Thyroid gland (tissue), 4 donors: ENCODE data around the gene ATP8B1.

ENCODE experiments used
- CTCF ChIP-seq, 6 experiments: fragments of 200-600 bp in 3 of 6; fragments of 450-650 bp in 3 of 6; sonication (generic) in 3 of 6; IDR thresholded peaks; one replicate each; pipeline ENCODE4 v1.5.1; 2016 to 2019; ENCODE audit warnings: antibody characterized with exemption in 6 of 6, mild to moderate bottlenecking in 2 of 6, inconsistent platforms in 1 of 6, moderate library complexity in 1 of 6
- POLR2A ChIP-seq, 2 donors: fragments of 450-650 bp; IDR thresholded peaks; one replicate each; pipeline ENCODE4 v1.6.1; 2017; ENCODE audit warnings: antibody characterized with exemption in 2 of 2, mild to moderate bottlenecking in 2 of 2, moderate library complexity in 1 of 2

- TF ChIP-seq POLR2A (IDR thresholded peaks at IDR 0.05) (no peak), CTCF (IDR thresholded peaks at IDR 0.05) (no peak)
Observed at GRCh38 chr18:57843386-57843785, 40.3 kb upstream of the ATP8B1 start.
